Keratinocyte (primary cell): ENCODE measurements around the gene MAP4K1.
"Not testable (repeated sequence)": the region's sequence is repeated elsewhere in the genome, so short reads cannot be mapped to it uniquely, and the experiment has no call there.

Source experiments
- EZH2 ChIP-seq: IDR thresholded peaks from one replicate; pipeline ENCODE4 v1.6.1; 2012; ENCODE audit warnings: inconsistent platforms, mild to moderate bottlenecking, low read length, moderate library complexity
- TF ChIP-seq, protein P1 (sequence below), 3 experiments: IDR thresholded peaks in 1 of 3; conservative IDR thresholded peaks in 1 of 3; optimal IDR thresholded peaks in 1 of 3; 2 replicates in 2 of 3; 3 replicates in 1 of 3; pipeline versions ENCODE3 to v1.5.1; 2011; ENCODE audit warnings: low read length in 3 of 3, mild to moderate bottlenecking in 3 of 3, moderate library complexity in 2 of 3, control low read depth in 1 of 3, inconsistent platforms in 1 of 3; ENCODE audit not compliant: insufficient read depth in 2 of 3; ENCODE audit errors: extremely low read depth in 1 of 3

DNA sequence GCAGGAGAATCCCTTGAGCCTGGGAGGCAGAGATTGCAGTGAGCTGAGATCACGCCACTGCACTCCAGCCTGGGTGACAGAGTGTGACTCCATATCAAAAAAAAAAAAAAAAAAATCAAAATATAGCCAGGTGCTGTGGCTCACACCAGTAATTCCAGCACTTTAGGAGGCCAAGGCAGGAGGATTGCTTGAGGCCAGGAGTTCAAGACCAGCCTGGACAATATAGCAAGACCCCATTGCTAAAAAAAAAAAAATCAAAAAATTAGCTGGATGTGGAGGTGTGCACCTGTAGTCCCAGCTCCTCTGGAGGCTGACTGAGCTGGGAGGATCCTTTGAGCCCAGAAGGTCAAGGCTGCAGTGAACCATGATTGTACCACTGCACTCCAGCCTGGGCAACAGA, 64.5 kb downstream of the MAP4K1 start:
- TF ChIP-seq, protein P1, sequence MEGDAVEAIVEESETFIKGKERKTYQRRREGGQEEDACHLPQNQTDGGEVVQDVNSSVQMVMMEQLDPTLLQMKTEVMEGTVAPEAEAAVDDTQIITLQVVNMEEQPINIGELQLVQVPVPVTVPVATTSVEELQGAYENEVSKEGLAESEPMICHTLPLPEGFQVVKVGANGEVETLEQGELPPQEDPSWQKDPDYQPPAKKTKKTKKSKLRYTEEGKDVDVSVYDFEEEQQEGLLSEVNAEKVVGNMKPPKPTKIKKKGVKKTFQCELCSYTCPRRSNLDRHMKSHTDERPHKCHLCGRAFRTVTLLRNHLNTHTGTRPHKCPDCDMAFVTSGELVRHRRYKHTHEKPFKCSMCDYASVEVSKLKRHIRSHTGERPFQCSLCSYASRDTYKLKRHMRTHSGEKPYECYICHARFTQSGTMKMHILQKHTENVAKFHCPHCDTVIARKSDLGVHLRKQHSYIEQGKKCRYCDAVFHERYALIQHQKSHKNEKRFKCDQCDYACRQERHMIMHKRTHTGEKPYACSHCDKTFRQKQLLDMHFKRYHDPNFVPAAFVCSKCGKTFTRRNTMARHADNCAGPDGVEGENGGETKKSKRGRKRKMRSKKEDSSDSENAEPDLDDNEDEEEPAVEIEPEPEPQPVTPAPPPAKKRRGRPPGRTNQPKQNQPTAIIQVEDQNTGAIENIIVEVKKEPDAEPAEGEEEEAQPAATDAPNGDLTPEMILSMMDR (optimal IDR thresholded peaks at IDR 0.05 in 1 of 3, IDR thresholded peaks at IDR 0.05 in 1 of 3, conservative IDR thresholded peaks at IDR 0.05 in 1 of 3; ENCODE audit: extremely low read depth in 1 of 3, insufficient read depth in 2 of 3, low read length in 3 of 3): not testable (repeated sequence)
- TF ChIP-seq EZH2: not testable (repeated sequence)
